Activated T-helper 9 cell treated with anti-CD3 and anti-CD28 coated beads, Interleukin-2, amount 50 U/mL, for 16 hours (primary cell): ENCODE results near the gene GSC2.

Experiments used
- DNase-seq: peaks from one replicate; pipeline ENCODE4 v3.0.0-alpha.2; 2020; ENCODE audit warnings: low read depth

Gene GSC2

GRCh38 chr22:19152942-19153883 is 3.1 kb upstream of the GSC2 start:
- no peak for DNase-seq

- no peak for DNase-seq
Observed at GRCh38 chr22:19151329-19152191, 1.5 kb upstream of the GSC2 start.

- no peak for DNase-seq
Observed at GRCh38 chr22:19150482-19151328, 613 bp upstream of the GSC2 start.

DNA sequence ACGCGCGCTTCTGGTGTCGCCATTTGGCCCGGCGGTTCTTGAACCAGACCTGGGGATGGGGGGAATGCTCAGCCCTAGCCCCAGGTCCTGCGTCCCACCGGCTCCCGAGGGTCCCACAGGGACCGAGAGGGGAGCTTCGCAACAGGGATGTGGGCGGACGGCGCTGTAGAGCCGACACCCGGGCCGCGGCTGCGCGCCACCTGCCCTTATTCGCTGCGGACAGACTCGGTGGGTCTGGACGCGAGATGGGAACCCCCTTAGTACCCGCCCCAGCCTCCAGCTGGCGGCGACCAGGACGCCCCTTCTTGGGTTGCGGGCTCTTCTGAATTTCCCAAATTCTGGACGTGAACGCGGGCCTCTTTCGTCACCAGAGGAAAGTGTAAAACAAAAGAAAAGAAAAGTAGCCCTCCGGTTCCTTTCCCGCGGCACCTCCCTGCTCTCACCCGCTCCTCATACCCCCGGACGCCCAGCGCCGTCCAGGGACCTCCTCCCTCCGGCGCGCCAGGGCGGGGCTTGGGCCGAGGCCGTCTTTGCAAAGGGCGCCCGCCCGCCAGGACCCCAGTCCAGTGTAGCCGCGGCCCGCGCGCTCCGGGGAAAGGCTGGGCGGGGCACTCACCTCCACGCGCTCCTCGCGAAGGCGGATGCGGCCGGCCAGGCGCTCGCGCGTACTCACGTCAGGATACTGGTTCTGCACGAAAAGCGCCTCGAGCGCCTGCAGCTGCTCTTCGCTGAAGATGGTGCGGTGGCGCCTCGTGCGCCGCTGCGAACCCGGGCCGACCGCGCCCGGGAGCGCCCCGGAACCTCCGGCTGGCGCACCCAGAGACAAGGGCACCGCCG is 827 bp downstream of the GSC2 start:
- no peak for DNase-seq

GRCh38 chr22:19148417-19149046 is 1.6 kb downstream of the GSC2 start:
- DNase-seq = no peak

- DNase-seq = no peak
Observed at GRCh38 chr22:19147195-19147780, 2.8 kb downstream of the GSC2 start.

DNA sequence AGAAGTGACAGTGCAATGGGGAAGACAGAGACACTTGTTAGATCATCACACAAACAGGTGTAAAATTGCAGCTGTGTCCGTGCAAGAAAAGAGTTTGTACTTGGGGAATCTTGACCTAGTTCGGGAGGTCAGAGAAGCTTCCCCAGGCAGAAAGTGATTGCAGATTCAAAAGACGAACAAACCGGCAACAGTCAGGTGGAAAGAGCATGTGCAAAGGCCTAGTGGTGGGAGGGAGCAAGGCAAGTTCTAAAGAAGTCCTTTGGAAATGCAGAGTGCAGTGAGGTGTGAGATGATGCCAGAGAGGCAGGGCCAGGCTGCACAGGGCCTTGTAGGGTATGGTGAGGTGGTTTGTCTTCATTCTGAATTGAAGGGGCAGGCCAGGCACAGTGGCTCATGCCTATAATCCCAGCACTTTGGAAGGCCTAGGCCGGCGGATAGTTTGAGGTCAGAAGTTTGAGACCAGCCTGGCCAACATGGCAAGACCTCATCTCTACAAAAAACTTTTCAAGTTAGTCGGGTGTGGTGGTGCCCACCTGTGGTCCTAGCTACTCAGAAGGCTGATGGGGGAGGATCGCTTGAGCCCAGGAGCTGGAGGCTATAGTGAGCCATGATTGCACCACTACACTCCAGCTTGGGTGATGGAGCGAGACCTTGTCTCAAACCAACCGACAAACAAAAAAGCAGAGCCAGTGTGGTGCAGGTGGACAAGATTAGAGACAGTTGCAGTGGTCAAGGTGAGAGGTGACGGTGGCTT is 3.7 kb downstream of the GSC2 start:
- DNase-seq = no peak

DNA sequence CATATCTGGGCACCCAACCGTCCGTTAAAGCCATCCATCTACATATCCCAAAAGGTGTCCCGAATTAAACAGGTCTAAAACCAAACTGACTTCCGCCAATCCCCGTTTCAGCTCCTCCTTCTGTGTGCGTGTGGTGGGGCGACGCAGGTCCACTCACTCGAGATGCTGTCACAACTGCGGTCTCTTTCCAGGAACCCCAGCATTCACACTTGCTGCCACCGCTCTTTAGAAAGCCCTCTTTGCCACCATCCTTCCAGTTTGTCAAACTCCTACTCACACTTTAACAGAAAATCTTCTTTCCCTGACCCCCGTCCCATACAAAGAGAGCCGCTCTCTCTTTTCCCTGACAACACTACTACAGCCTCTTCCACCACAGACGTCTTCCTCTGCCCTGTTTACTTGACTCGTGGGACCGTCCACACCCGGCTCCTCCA is 6.1 kb downstream of the GSC2 start:
- no peak for DNase-seq

GRCh38 chr22:19143212-19143611 is 6.9 kb downstream of the GSC2 start:
- no peak for DNase-seq

GRCh38 chr22:19142394-19142793 is 7.7 kb downstream of the GSC2 start:
- no peak for DNase-seq

- DNase-seq = no peak
Observed at GRCh38 chr22:19139974-19140373, 10.1 kb downstream of the GSC2 start.

- no peak for DNase-seq
Observed at GRCh38 chr22:19139001-19139356, 11.1 kb downstream of the GSC2 start.

DNA sequence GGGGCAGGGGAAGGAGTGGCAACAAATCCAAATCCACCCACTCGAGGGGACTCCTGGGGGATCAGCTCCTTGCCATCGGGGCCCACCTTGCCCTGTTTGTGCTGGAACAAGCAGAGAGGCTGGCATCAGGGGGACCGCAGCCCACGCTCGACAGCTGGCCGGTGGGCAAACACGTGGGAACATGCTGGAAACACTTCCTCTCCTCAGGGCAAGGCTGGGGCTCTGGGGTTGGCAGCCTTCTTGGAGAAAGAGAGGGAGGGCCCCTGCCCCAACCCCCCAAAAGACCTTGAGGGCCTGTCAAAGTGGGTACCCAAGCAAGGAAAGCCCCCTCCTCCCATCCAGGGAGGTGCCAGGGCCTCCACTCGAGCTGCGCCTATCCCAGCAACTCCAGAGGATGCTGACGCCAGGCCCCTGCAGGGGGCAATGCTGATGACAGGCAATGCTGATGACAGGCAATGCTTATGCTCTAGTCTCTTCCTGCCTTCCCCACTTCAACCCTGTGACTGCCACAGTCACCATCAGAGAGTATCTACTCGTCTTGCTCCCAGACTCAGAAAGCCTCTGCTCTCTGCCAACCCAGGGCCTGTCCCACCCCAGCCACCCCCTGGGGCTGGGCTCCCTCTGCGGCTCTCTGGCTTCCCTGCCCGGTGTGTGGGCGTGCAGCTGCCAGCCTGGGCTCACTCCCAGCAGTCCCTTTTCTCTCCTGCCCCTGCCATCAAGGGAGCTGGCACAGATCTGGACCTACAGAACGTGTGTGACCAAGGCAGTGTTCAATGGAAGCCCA is 11.7 kb downstream of the GSC2 start:
- no peak for DNase-seq

DNA sequence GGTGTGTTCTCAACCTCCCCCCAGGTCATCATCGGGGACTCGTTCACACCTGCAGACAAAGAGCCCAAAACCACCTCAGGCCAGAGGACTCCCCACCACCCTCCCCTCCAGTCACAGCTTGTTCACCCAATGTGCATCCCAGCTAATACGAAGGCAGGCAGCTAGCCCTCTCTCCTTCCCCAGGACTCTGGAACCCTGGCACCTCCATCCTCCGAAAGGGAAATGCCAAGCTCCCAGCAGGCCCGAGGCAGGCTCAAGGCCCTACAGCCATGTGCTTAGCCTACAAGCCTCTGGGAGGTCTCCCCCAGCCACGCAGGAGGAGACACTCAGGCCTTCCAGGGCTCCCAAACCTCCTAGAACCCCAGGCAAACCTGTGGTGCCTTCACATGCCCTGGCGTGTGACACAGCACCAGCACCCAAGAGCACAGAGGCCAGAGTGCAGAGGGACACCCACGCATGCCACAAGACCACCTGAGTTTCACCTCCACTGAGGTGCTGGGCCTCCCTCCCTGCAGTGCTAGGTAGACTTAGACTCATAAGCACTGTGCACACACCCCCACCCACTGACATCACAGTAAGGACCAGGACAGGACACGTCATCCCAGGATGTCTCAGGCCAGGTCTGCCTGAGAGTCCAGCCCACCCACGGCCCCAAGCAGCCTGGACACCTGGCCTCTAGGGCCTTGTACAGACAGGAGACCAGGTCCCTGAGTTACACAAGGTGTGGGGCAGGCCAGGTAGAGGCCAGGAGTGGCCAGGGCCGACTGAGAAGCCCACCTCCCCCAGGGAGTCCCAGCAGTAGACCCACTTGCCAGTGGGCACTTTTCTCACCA is 12.5 kb downstream of the GSC2 start:
- DNase-seq = no peak

- no peak for DNase-seq
Observed at GRCh38 chr22:19136915-19137314, 13.2 kb downstream of the GSC2 start.

GRCh38 chr22:19134874-19135273 is 15.2 kb downstream of the GSC2 start:
- no peak for DNase-seq

- DNase-seq = no peak
Observed at GRCh38 chr22:19134176-19134831, 15.8 kb downstream of the GSC2 start.
